Fibroblast of lung (primary cell): Measurements from ENCODE around the gene PDE4B.

Source experiments
- EZH2 ChIP-seq: IDR thresholded peaks from 2 replicates; pipeline ENCODE4 v1.5.1; 2012; ENCODE audit warnings: low read length, control low read depth, mild to moderate bottlenecking; ENCODE audit errors: missing control alignments
- TF ChIP-seq, protein P1 (sequence below), 2 donors: IDR thresholded peaks in 1 of 2; conservative IDR thresholded peaks in 1 of 2; 1 replicate in 1 of 2; 2 replicates in 1 of 2; pipeline ENCODE4 v1.5.1; 2011 to 2012; ENCODE audit warnings: low read length in 2 of 2, control low read depth in 1 of 2, inconsistent platforms in 1 of 2, low read depth in 1 of 2, mild to moderate bottlenecking in 1 of 2

DNA sequence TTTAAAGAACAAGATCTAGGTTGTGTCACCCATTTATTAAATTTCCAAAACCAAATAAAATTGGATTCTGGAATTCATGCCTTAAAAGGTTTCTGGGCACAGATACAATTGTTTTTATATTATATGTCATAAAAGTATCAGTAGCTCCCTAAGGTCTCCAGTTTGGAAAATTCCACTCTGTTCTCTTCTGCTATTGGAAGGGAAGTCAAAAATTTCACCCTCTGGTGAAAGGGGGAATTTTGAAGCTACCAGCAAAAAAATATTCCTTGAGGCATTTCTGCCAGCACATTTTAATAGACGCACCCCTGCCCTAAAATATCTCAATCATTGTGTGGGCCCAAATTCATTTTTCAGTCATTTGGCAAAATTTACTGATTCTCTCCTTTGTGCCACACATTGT, 455.6 kb downstream of the PDE4B start:
- no peak for TF ChIP-seq EZH2
- TF ChIP-seq, protein P1, sequence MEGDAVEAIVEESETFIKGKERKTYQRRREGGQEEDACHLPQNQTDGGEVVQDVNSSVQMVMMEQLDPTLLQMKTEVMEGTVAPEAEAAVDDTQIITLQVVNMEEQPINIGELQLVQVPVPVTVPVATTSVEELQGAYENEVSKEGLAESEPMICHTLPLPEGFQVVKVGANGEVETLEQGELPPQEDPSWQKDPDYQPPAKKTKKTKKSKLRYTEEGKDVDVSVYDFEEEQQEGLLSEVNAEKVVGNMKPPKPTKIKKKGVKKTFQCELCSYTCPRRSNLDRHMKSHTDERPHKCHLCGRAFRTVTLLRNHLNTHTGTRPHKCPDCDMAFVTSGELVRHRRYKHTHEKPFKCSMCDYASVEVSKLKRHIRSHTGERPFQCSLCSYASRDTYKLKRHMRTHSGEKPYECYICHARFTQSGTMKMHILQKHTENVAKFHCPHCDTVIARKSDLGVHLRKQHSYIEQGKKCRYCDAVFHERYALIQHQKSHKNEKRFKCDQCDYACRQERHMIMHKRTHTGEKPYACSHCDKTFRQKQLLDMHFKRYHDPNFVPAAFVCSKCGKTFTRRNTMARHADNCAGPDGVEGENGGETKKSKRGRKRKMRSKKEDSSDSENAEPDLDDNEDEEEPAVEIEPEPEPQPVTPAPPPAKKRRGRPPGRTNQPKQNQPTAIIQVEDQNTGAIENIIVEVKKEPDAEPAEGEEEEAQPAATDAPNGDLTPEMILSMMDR (conservative IDR thresholded peaks at IDR 0.05 in 1 of 2, IDR thresholded peaks at IDR 0.05 in 1 of 2; ENCODE audit: low read depth in 1 of 2, low read length in 2 of 2), result no peak
